Prostate gland (tissue), 2 donors: ENCODE data around the gene GRID2. TPM values are rescaled to one million over a fixed set of nuclear protein-coding genes. Genes with fewer than 3 reads are reported as not detected.

Experiments used
- DNase-seq: peaks from one replicate; pipeline ENCODE4 v3.0.0-alpha.2; 2019; ENCODE audit warnings: low spot score
- H3K27ac ChIP-seq, 2 donors: fragments of 200-600 bp; sonication (generic); 2 replicates each; pipeline ENCODE4 v1.5.1; 2017 to 2019
- H3K27me3 ChIP-seq: fragments of 200-600 bp; sonication (generic); replicated peaks from 2 replicates; pipeline ENCODE4 v1.5.1; 2019; ENCODE audit not compliant: insufficient read depth
- H3K36me3 ChIP-seq, 2 donors: fragments of 200-600 bp; sonication (generic); 1 replicate in 1 of 2; 2 replicates in 1 of 2; pipeline versions ENCODE4 v1.5.1 to v1.8.1; 2017 to 2019
- H3K4me1 ChIP-seq: fragments of 200-600 bp; sonication (generic); replicated peaks from 2 replicates; pipeline ENCODE4 v1.5.1; 2019
- H3K4me3 ChIP-seq, 2 donors: fragments of 200-600 bp; sonication (generic); 2 replicates each; pipeline ENCODE4 v1.5.1; 2017 to 2019
- H3K9me3 ChIP-seq: fragments of 200-600 bp; sonication (generic); 2 replicates; pipeline ENCODE4 v1.5.1; 2017
- POLR2A ChIP-seq: fragments of 450-650 bp; IDR thresholded peaks from one replicate; pipeline ENCODE4 v1.6.1; 2016; ENCODE audit warnings: antibody characterized with exemption, mild to moderate bottlenecking
- POLR2AphosphoS5 ChIP-seq: sonication (generic); formaldehyde crosslinking; IDR thresholded peaks from one replicate; pipeline ENCODE4 v1.6.1; 2017; ENCODE audit warnings: antibody characterized with exemption
- WGBS: methylation state at CpG from one replicate; pipeline ENCODE4 v1.1.5; 2018; 5-methylcytosine and 5-hydroxymethylcytosine counted together
- intact Hi-C: fragments of 100-400 bp; cut with DNase I; formaldehyde crosslinking; loops from one replicate; pipeline ENCODE4 v1.14.2; 2022
- total RNA-seq, 2 donors: library from RNA; depleted of rRNA; stranded (reverse); fragments of >200 nt; gene quantifications; one replicate each; pipeline ENCODE4 v1.1.0, GENCODE V29; 2016
- TF ChIP-seq, protein P1 (sequence below), 4 experiments: fragments of 200-600 bp in 2 of 4; fragments of 450-650 bp in 2 of 4; sonication (generic) in 2 of 4; IDR thresholded peaks; 1 replicate in 3 of 4; 2 replicates in 1 of 4; pipeline ENCODE4 v1.5.1; 2016 to 2019; ENCODE audit warnings: antibody characterized with exemption in 4 of 4, mild to moderate bottlenecking in 2 of 4, moderate library complexity in 2 of 4

The GRID2 gene
- total RNA-seq, 2 donors from 2014 or later, result 0.09 to 11.0 TPM

DNA sequence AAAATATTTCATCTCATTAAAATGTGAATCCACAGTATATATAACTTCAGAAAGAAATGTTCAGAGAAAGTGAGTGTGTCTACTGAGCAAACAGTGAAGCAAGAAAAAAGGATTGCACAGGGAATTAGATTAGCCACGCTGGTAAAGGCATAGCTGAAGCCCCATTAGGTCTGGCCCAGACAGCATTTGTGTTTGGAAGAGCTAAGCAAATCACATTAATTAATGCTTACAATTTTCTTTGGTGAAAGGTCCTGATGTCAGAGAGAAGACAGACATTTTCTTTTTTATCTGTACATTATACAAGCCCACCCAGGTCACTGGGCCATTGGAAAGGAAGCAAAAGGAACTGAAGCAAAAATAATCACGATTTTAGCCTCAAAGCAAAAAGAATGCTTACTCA is 354.6 kb downstream of the GRID2 start:
- H3K36me3 ChIP-seq, result no peaks in the 10 kb centered on the region
- no peak for DNase-seq
- intact Hi-C loops, result no loop called here
- WGBS, result 73% methylated on average over 2 of the region's 2 CpGs
- no peaks in the 10 kb centered on the region for H3K27me3 ChIP-seq
- no peak overlapping the region for H3K27ac ChIP-seq
- TF ChIP-seq, protein P1, sequence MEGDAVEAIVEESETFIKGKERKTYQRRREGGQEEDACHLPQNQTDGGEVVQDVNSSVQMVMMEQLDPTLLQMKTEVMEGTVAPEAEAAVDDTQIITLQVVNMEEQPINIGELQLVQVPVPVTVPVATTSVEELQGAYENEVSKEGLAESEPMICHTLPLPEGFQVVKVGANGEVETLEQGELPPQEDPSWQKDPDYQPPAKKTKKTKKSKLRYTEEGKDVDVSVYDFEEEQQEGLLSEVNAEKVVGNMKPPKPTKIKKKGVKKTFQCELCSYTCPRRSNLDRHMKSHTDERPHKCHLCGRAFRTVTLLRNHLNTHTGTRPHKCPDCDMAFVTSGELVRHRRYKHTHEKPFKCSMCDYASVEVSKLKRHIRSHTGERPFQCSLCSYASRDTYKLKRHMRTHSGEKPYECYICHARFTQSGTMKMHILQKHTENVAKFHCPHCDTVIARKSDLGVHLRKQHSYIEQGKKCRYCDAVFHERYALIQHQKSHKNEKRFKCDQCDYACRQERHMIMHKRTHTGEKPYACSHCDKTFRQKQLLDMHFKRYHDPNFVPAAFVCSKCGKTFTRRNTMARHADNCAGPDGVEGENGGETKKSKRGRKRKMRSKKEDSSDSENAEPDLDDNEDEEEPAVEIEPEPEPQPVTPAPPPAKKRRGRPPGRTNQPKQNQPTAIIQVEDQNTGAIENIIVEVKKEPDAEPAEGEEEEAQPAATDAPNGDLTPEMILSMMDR (IDR thresholded peaks at IDR 0.05), result no peak
- TF ChIP-seq POLR2AphosphoS5 (no peak), POLR2A (no peak)
- H3K9me3 ChIP-seq, result no peaks in the 10 kb centered on the region
- H3K4me1 ChIP-seq, result no peaks in the 10 kb centered on the region
- H3K4me3 ChIP-seq, result no peak overlapping the region

DNA sequence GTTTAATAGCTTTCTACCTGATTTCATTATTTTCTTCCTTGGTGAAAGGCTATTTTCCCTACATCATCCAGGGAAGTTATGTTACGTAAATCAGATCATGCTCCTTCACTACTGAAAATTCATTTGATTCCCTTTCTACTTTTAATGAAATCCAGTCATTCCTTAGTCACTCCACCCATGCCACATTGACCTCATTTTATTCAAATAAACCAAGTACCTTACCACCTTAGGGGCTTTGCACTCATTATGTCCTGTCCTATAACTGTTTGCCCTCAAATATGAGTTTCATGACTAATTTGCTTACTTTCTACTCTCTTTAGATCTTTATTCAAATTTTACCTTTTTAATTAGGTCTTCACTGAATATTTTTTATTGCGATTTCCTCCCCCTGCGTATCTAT is 374.0 kb downstream of the GRID2 start:
- no peaks in the 10 kb centered on the region for H3K9me3 ChIP-seq
- no peaks in the 10 kb centered on the region for H3K4me1 ChIP-seq
- no peaks in the 10 kb centered on the region for H3K36me3 ChIP-seq
- WGBS, result 94% methylated on average over 3 of the region's 3 CpGs
- no peak overlapping the region for H3K4me3 ChIP-seq
- intact Hi-C loops, result no loop called here
- TF ChIP-seq POLR2AphosphoS5 (no peak), POLR2A (no peak)
- TF ChIP-seq, protein P1 (IDR thresholded peaks at IDR 0.05), result no peak
- DNase-seq, result no peak
- no peak overlapping the region for H3K27ac ChIP-seq
- no peaks in the 10 kb centered on the region for H3K27me3 ChIP-seq

DNA sequence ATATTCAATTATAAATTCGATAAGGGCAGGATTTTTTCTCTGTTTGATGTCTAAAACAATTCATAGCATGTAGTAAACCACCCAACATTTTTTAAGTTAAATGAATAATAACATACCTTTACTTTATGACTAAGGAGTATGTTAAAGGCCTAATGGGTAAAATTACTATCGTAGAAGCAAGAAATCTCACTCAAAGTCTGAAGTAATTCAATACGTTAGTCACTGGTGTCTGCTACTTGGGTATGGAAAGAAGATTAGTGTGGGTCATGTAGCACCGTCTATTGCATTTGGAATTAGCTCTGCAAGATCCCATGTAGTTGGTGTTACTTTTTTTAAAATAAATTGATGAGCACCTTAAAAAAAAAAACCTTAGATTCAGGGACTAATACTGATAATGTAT is 374.5 kb downstream of the GRID2 start:
- no peak for DNase-seq
- no peaks in the 10 kb centered on the region for H3K36me3 ChIP-seq
- WGBS, result 92% methylated on average over 4 of the region's 4 CpGs
- no peaks in the 10 kb centered on the region for H3K27me3 ChIP-seq
- no peaks in the 10 kb centered on the region for H3K4me1 ChIP-seq
- TF ChIP-seq, protein P1 (IDR thresholded peaks at IDR 0.05), result no peak
- TF ChIP-seq POLR2AphosphoS5, result no peak
- no peak for TF ChIP-seq POLR2A
- H3K4me3 ChIP-seq, result no peak overlapping the region
- intact Hi-C loops, result no loop called here
- H3K27ac ChIP-seq, result no peak overlapping the region
- H3K9me3 ChIP-seq, result no peaks in the 10 kb centered on the region

DNA sequence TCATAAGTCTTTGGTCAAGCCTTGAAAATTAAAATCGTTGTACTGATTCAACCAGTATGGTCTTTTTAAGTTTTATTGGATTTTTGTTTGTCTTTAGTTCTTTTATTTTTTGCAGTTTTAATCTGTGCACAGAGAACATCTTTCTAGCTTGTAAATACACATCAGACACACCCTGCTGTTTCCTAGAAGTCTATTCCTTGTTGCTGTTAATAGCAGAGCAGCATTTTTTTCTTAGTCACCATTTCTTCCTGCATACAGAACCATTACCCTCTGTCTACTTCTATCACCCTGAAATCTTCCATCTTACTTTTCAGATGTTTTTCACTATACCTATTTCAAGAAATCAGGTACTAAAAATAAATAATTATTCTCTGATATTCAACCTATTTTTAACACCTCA is 375.4 kb downstream of the GRID2 start:
- no peaks in the 10 kb centered on the region for H3K36me3 ChIP-seq
- TF ChIP-seq POLR2AphosphoS5, result no peak
- no peak for TF ChIP-seq POLR2A
- TF ChIP-seq, protein P1 (IDR thresholded peaks at IDR 0.05), result no peak
- H3K4me3 ChIP-seq, result no peak overlapping the region
- 33% methylated on average over 1 of the region's 1 CpG for WGBS
- no peaks in the 10 kb centered on the region for H3K9me3 ChIP-seq
- no peaks in the 10 kb centered on the region for H3K27me3 ChIP-seq
- intact Hi-C loops, result no loop called here
- no peak overlapping the region for H3K27ac ChIP-seq
- no peak for DNase-seq
- H3K4me1 ChIP-seq, result no peaks in the 10 kb centered on the region

DNA sequence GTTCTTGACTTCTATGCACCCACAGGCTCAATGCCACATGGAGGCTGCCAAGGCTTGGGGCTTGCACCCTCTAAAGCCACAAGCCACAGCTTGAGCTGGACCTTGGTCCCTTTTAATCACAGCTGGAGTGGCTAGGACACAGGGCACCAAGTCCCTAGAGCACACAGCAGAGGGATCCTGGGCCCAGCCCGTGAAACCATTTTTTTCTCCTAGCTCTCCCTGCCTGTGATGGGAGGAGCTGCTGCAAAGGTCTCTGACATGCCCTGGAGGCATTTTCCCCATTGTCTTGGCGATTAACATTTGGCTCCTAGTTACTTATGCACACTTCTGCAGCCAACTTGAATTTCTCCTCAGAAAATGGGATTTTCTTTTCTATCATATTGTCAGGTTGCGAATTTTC is 410.9 kb downstream of the GRID2 start:
- H3K4me1 ChIP-seq, result no peaks in the 10 kb centered on the region
- no peak overlapping the region for H3K4me3 ChIP-seq
- WGBS, result 74% methylated on average over 3 of the region's 3 CpGs
- no peaks in the 10 kb centered on the region for H3K27me3 ChIP-seq
- TF ChIP-seq, protein P1 (IDR thresholded peaks at IDR 0.05), result no peak
- TF ChIP-seq POLR2A (no peak), POLR2AphosphoS5 (no peak)
- no peaks in the 10 kb centered on the region for H3K9me3 ChIP-seq
- no peaks in the 10 kb centered on the region for H3K36me3 ChIP-seq
- intact Hi-C loops, result no loop called here
- no peak for DNase-seq
- no peak overlapping the region for H3K27ac ChIP-seq
